Measurements from ENCODE around the gene NAT14. TPM values are rescaled to one million over a fixed set of nuclear protein-coding genes. Genes with fewer than 3 reads are reported as not detected.

NAT14 gene
- total and polyA plus RNA-seq, 5 donors from 2014 or later, result 3.3 to 9.2 (median 4.7) TPM

GRCh38 chr19:55500368-55500952 lies 15.5 kb downstream of the NAT14 start:
- Histone ChIP-seq H3K36me3 (ENCODE audit: control insufficient read depth, insufficient read depth, low read length) (no peaks in the 10 kb centered on the region), H3K4me3 (ENCODE audit: low read depth, low read length) (no peak overlapping the region), H3K9me3 (ENCODE audit: control insufficient read depth in 2 of 2, low read length in 2 of 2) (no peaks in the 10 kb centered on the region), H3K27me3 (ENCODE audit: control insufficient read depth, insufficient read depth, low read length) (no peaks in the 10 kb centered on the region), H3K27ac (ENCODE audit: insufficient read depth, low read length, poor library complexity, severe bottlenecking) (no peak overlapping the region), H3K4me1 (ENCODE audit: control insufficient read depth, insufficient read depth, low read length, poor library complexity, severe bottlenecking) (peaks cover 11% of the 10 kb centered on the region)
- Mint-ChIP-seq H3K9me3 (no peaks in the 10 kb centered on the region), H3K27me3 (peaks cover 8% of the 10 kb centered on the region), H3K4me3 (peak overlapping the region in 1 of 4 donors; percentile 54), H3K27ac (no peak overlapping the region), H3K4me1 (peaks cover 0 to 17% (median 7%) of the 10 kb centered on the region in 4 donors), H3K36me3 (peaks cover 4% of the 10 kb centered on the region)
- DNase-seq, result no peak
- ATAC-seq (ENCODE audit: low read depth in 2 of 2), result no peak

DNA sequence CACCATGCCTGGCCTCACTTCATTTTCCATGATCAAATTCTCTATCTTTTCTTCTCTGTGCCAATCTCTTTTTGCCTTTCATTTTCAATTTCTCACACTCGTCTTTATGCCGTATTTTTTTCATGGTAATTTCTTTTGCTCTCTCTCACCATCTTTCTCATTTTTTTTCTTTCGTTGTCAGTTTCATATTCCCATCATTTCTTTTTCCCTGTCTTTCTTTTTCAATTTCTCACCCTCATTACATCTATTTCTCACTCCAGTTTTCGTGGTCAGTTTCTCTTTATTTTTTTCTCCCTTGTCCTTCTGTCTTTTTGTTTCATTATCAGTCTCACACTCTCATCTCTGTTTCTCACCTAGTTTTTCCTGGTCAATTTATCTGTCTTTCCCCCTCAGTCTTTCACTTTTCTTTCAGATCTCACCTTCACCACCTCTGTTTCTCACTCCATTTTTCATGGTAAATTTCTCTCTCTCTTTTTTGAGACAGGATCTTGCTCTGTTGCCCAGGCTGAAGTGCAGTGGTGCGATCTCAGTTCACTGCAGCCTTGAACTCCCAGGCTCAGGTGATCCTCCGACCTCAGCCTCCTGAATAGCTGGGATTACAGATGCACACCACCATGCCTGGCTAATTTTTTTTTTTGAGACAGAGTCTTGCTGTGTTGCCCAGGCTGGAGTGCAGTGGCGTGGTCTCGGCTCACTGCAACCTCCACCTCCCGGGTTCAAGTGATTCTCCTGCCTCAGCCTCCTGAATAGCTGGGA lies 17.4 kb downstream of the NAT14 start:
- no peak overlapping the region for H3K27ac Mint-ChIP-seq
- DNase-seq (no peak), ATAC-seq (ENCODE audit: low read depth in 2 of 2) (no peak)
- Histone ChIP-seq H3K27me3 (ENCODE audit: control insufficient read depth, insufficient read depth, low read length) (no peaks in the 10 kb centered on the region), H3K9me3 (ENCODE audit: control insufficient read depth in 2 of 2, low read length in 2 of 2) (no peaks in the 10 kb centered on the region), H3K27ac (ENCODE audit: insufficient read depth, low read length, poor library complexity, severe bottlenecking) (no peak overlapping the region), H3K36me3 (ENCODE audit: control insufficient read depth, insufficient read depth, low read length) (no peaks in the 10 kb centered on the region), H3K4me3 (ENCODE audit: low read depth, low read length) (no peak overlapping the region), H3K4me1 (ENCODE audit: control insufficient read depth, insufficient read depth, low read length, poor library complexity, severe bottlenecking) (peaks cover 11% of the 10 kb centered on the region)
- H3K4me1 Mint-ChIP-seq, result peaks cover 0 to 17% (median 7%) of the 10 kb centered on the region in 4 donors
- H3K27me3 Mint-ChIP-seq, result peaks cover 8% of the 10 kb centered on the region
- no peaks in the 10 kb centered on the region for H3K9me3 Mint-ChIP-seq
- H3K4me3 Mint-ChIP-seq, result peak overlapping the region in 3 of 4 donors; percentile 13 to 88 (median 86)
- H3K36me3 Mint-ChIP-seq, result no peaks in the 10 kb centered on the region

- Mint-ChIP-seq H3K9me3 (peaks cover 0 to 2% (median 0%) of the 10 kb centered on the region in 7 donors), H3K4me3 (peak overlapping the region; percentile 64 to 90 (median 86)), H3K36me3 (no peaks in the 10 kb centered on the region), H3K4me1 (peaks cover 0 to 17% (median 7%) of the 10 kb centered on the region in 4 donors), H3K27ac (peak overlapping the region; percentile 58 to 73 (median 69)), H3K27me3 (peaks cover 8% of the 10 kb centered on the region)
- ATAC-seq (ENCODE audit: low read depth in 2 of 2), result no peak
- H3K27ac ChIP-seq (ENCODE audit: insufficient read depth, low read length, poor library complexity, severe bottlenecking), result no peak overlapping the region
- H3K4me1 ChIP-seq (ENCODE audit: control insufficient read depth, insufficient read depth, low read length, poor library complexity, severe bottlenecking), result peaks cover 11% of the 10 kb centered on the region
- no peak overlapping the region for H3K4me3 ChIP-seq (ENCODE audit: low read depth, low read length)
- DNase-seq, result peak in 1 of 3 donors; percentile 7
- H3K36me3 ChIP-seq (ENCODE audit: control insufficient read depth, insufficient read depth, low read length), result no peaks in the 10 kb centered on the region
- H3K27me3 ChIP-seq (ENCODE audit: control insufficient read depth, insufficient read depth, low read length), result no peaks in the 10 kb centered on the region
- H3K9me3 ChIP-seq (ENCODE audit: control insufficient read depth in 2 of 2, low read length in 2 of 2), result no peaks in the 10 kb centered on the region
Measured at GRCh38 chr19:55503157-55503501, 18.1 kb downstream of the NAT14 start.

- H3K9me3 Mint-ChIP-seq, result peaks cover 0 to 2% (median 0%) of the 10 kb centered on the region in 7 donors
- peak; percentile 83 to 91 (median 90) for DNase-seq
Measured at GRCh38 chr19:55503502-55504251, 18.7 kb downstream of the NAT14 start.

GRCh38 chr19:55504252-55504603 lies 19.2 kb downstream of the NAT14 start:
- ATAC-seq (ENCODE audit: low read depth in 2 of 2), result no peak
- Mint-ChIP-seq H3K27me3 (peaks cover 8% of the 10 kb centered on the region), H3K4me3 (peak overlapping the region; percentile 63 to 90 (median 86)), H3K27ac (peak overlapping the region in 1 of 3 donors; percentile 69), H3K36me3 (no peaks in the 10 kb centered on the region), H3K4me1 (peaks cover 0 to 17% (median 7%) of the 10 kb centered on the region in 4 donors), H3K9me3 (peaks cover 0 to 2% (median 0%) of the 10 kb centered on the region in 7 donors)
- no peaks in the 10 kb centered on the region for H3K9me3 ChIP-seq (ENCODE audit: control insufficient read depth in 2 of 2, low read length in 2 of 2)
- no peak for DNase-seq
- peak overlapping the region; percentile 68 for H3K27ac ChIP-seq (ENCODE audit: insufficient read depth, low read length, poor library complexity, severe bottlenecking)
- peaks cover 11% of the 10 kb centered on the region for H3K4me1 ChIP-seq (ENCODE audit: control insufficient read depth, insufficient read depth, low read length, poor library complexity, severe bottlenecking)
- H3K4me3 ChIP-seq (ENCODE audit: low read depth, low read length), result no peak overlapping the region
- H3K36me3 ChIP-seq (ENCODE audit: control insufficient read depth, insufficient read depth, low read length), result no peaks in the 10 kb centered on the region
- no peaks in the 10 kb centered on the region for H3K27me3 ChIP-seq (ENCODE audit: control insufficient read depth, insufficient read depth, low read length)

More at GRCh38 chr19:55503502-55504251, 18.7 kb downstream of the NAT14 start:
- Histone ChIP-seq H3K27me3 (ENCODE audit: control insufficient read depth, insufficient read depth, low read length) (no peaks in the 10 kb centered on the region), H3K4me1 (ENCODE audit: control insufficient read depth, insufficient read depth, low read length, poor library complexity, severe bottlenecking) (peaks cover 11% of the 10 kb centered on the region), H3K4me3 (ENCODE audit: low read depth, low read length) (peak overlapping the region; percentile 59), H3K9me3 (ENCODE audit: control insufficient read depth in 2 of 2, low read length in 2 of 2) (no peaks in the 10 kb centered on the region), H3K36me3 (ENCODE audit: control insufficient read depth, insufficient read depth, low read length) (no peaks in the 10 kb centered on the region), H3K27ac (ENCODE audit: insufficient read depth, low read length, poor library complexity, severe bottlenecking) (peak overlapping the region; percentile 68)
- peaks cover 0 to 17% (median 7%) of the 10 kb centered on the region in 4 donors for H3K4me1 Mint-ChIP-seq
- H3K27ac Mint-ChIP-seq, result peak overlapping the region; percentile 58 to 85 (median 69)
- H3K27me3 Mint-ChIP-seq, result peaks cover 8% of the 10 kb centered on the region
- H3K36me3 Mint-ChIP-seq, result no peaks in the 10 kb centered on the region
- ATAC-seq (ENCODE audit: low read depth in 2 of 2), result peak; percentile 92 to 93
- peak overlapping the region; percentile 64 to 90 (median 86) for H3K4me3 Mint-ChIP-seq

GRCh38 chr19:55504981-55505380 lies 20.0 kb downstream of the NAT14 start:
- peaks cover 0 to 2% (median 0%) of the 10 kb centered on the region in 7 donors for H3K9me3 Mint-ChIP-seq
- Histone ChIP-seq H3K4me1 (ENCODE audit: control insufficient read depth, insufficient read depth, low read length, poor library complexity, severe bottlenecking) (peaks cover 11% of the 10 kb centered on the region), H3K9me3 (ENCODE audit: control insufficient read depth in 2 of 2, low read length in 2 of 2) (no peaks in the 10 kb centered on the region), H3K27ac (ENCODE audit: insufficient read depth, low read length, poor library complexity, severe bottlenecking) (no peak overlapping the region), H3K4me3 (ENCODE audit: low read depth, low read length) (no peak overlapping the region), H3K27me3 (ENCODE audit: control insufficient read depth, insufficient read depth, low read length) (no peaks in the 10 kb centered on the region), H3K36me3 (ENCODE audit: control insufficient read depth, insufficient read depth, low read length) (no peaks in the 10 kb centered on the region)
- no peak for DNase-seq
- peaks cover 8% of the 10 kb centered on the region for H3K27me3 Mint-ChIP-seq
- H3K36me3 Mint-ChIP-seq, result no peaks in the 10 kb centered on the region
- H3K4me1 Mint-ChIP-seq, result peaks cover 0 to 17% (median 7%) of the 10 kb centered on the region in 4 donors
- H3K27ac Mint-ChIP-seq, result no peak overlapping the region
- H3K4me3 Mint-ChIP-seq, result peak overlapping the region in 1 of 4 donors; percentile 35
- no peak for ATAC-seq (ENCODE audit: low read depth in 2 of 2)

DNA sequence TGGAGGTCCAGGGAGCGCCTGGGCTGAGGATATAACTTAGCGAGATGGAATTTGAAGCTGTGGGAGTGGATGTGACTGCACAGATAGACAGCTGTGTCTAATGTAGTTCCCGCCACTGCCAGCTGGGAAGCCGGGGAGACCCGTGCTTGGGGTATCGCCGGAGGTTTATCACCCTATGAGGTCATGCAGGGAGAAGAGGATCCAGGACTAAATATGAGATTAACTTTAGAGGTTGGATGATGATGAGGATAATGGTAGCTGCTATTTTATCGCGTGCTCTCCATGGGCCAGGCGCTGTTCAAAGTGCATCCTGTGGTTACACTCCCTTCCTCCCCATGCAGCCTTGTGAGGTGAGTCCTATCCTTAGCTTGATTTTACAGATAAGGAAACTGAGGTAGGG lies 23.1 kb downstream of the NAT14 start:
- Mint-ChIP-seq H3K4me1 (peaks cover 0 to 11% (median 4%) of the 10 kb centered on the region in 4 donors), H3K9me3 (peaks cover 0 to 2% (median 0%) of the 10 kb centered on the region in 7 donors), H3K36me3 (no peaks in the 10 kb centered on the region), H3K4me3 (no peak overlapping the region), H3K27me3 (peaks cover 17% of the 10 kb centered on the region), H3K27ac (no peak overlapping the region)
- Histone ChIP-seq H3K4me3 (ENCODE audit: low read depth, low read length) (no peak overlapping the region), H3K27me3 (ENCODE audit: control insufficient read depth, insufficient read depth, low read length) (no peaks in the 10 kb centered on the region), H3K9me3 (ENCODE audit: control insufficient read depth in 2 of 2, low read length in 2 of 2) (no peaks in the 10 kb centered on the region), H3K36me3 (ENCODE audit: control insufficient read depth, insufficient read depth, low read length) (no peaks in the 10 kb centered on the region), H3K4me1 (ENCODE audit: control insufficient read depth, insufficient read depth, low read length, poor library complexity, severe bottlenecking) (peaks cover 11% of the 10 kb centered on the region), H3K27ac (ENCODE audit: insufficient read depth, low read length, poor library complexity, severe bottlenecking) (no peak overlapping the region)
- ATAC-seq (ENCODE audit: low read depth in 2 of 2) (no peak), DNase-seq (no peak)
